Upper lobe of left lung (tissue), 6 donors: ENCODE results near the gene VEGFC. TPM values are rescaled to one million over a fixed set of nuclear protein-coding genes. Genes with fewer than 3 reads are reported as not detected.

ENCODE experiments used
- ATAC-seq, 2 donors: fragments of 200-7000 bp; cut with Tn5 transposase; one replicate each; pipeline ENCODE4 v1.9.1; 2022; ENCODE audit warnings: mild to moderate bottlenecking in 2 of 2, moderate library complexity in 2 of 2; ENCODE audit not compliant: low FRiP score in 2 of 2
- DNase-seq, 2 donors: peaks; one replicate each; pipeline ENCODE4 v3.0.0-alpha.2; 2019 to 2020
- H3K27ac ChIP-seq, 4 donors: fragments of 200-600 bp; sonication (generic); one replicate each; pipeline ENCODE4 v1.5.1; 2016 to 2019
- H3K27me3 ChIP-seq, 4 donors: fragments of 200-600 bp; sonication (generic); one replicate each; pipeline ENCODE4 v1.5.1; 2017 to 2019
- H3K36me3 ChIP-seq, 4 donors: fragments of 200-600 bp; sonication (generic); one replicate each; pipeline ENCODE4 v1.5.1; 2016 to 2019
- H3K4me1 ChIP-seq, 4 donors: fragments of 200-600 bp; sonication (generic); one replicate each; pipeline ENCODE4 v1.5.1; 2018 to 2019
- H3K4me3 ChIP-seq, 4 donors: fragments of 200-600 bp; sonication (generic); one replicate each; pipeline ENCODE4 v1.5.1; 2017 to 2019; ENCODE audit warnings: mild to moderate bottlenecking in 2 of 4, moderate library complexity in 1 of 4
- H3K9me3 ChIP-seq, 4 donors: fragments of 200-600 bp; sonication (generic); one replicate each; pipeline ENCODE4 v1.5.1; 2018 to 2019
- EP300 ChIP-seq, 4 donors: sonication (generic); formaldehyde crosslinking; IDR thresholded peaks; one replicate each; pipeline ENCODE4 v1.5.1; 2017; ENCODE audit warnings: antibody characterized with exemption in 4 of 4, control low read depth in 2 of 4
- POLR2A ChIP-seq, 4 donors: fragments of 450-650 bp; IDR thresholded peaks; one replicate each; pipeline ENCODE4 v1.5.1; 2016 to 2017; ENCODE audit warnings: antibody characterized with exemption in 4 of 4, mild to moderate bottlenecking in 2 of 4
- POLR2AphosphoS5 ChIP-seq, 2 donors: sonication (generic); formaldehyde crosslinking; IDR thresholded peaks; one replicate each; pipeline ENCODE4 v1.5.1; 2017; ENCODE audit warnings: antibody characterized with exemption in 2 of 2
- WGBS, 2 donors: methylation state at CpG; one replicate each; pipeline ENCODE4 v1.1.5; 2017 to 2018; 5-methylcytosine and 5-hydroxymethylcytosine counted together
- total RNA-seq, 6 donors: library from RNA; depleted of rRNA in 4 of 6; stranded (reverse); fragments of >200 nt in 4 of 6; gene quantifications; one replicate each; pipeline versions ENCODE4 v1.1.0 to v1.2.1, GENCODE V29; 2016 to 2021
- TF ChIP-seq, protein P1 (sequence below), 6 experiments: fragments of 450-650 bp in 4 of 6; fragments of 200-600 bp in 2 of 6; sonication (generic) in 2 of 6; IDR thresholded peaks; one replicate each; pipeline ENCODE4 v1.5.1; 2016 to 2019; ENCODE audit warnings: antibody characterized with exemption in 6 of 6
- donor health status: DM: no; HTN: no; CAD: no; lungs with moderate emphysema.
- donor health status: DM: no; HTN: yes; CAD: no; lungs with severe emphysema.

VEGFC gene
- total RNA-seq, 6 donors from 2014 or later: 5.1 to 13.7 (median 7.5) TPM

DNA sequence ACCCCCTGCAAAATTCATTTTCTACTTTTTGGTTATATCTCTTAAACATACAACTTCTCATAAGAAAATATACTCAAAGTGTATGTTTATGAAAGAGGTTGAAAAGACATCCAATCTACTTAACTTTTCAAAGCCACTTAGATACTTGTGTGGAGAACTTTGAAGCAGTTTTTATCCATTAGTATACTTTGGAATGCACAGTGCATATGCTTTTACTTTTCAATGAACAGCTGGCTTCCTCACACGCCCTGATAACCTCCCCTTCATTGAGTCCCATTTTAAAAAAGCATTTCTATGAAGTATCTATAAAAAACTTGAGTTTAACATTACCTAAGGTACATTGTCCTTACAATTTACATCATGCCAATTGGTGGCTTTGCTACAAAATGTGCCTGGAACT lies 73.8 kb downstream of the VEGFC start:
- Histone ChIP-seq H3K36me3 (no peaks in the 10 kb centered on the region), H3K9me3 (peaks cover 0 to 8% (median 0%) of the 10 kb centered on the region in 4 donors), H3K27me3 (no peaks in the 10 kb centered on the region), H3K4me3 (no peak overlapping the region), H3K4me1 (no peaks in the 10 kb centered on the region), H3K27ac (no peak overlapping the region)
- DNase-seq: no peak
- 53 to 56% methylated on average over 1 of the region's 1 CpG for WGBS, 2 donors
- no peak for ATAC-seq
- TF ChIP-seq POLR2A (IDR thresholded peaks at IDR 0.05): no peak
- TF ChIP-seq POLR2AphosphoS5 (IDR thresholded peaks at IDR 0.05): no peak
- TF ChIP-seq EP300 (IDR thresholded peaks at IDR 0.05): no peak
- TF ChIP-seq, protein P1, sequence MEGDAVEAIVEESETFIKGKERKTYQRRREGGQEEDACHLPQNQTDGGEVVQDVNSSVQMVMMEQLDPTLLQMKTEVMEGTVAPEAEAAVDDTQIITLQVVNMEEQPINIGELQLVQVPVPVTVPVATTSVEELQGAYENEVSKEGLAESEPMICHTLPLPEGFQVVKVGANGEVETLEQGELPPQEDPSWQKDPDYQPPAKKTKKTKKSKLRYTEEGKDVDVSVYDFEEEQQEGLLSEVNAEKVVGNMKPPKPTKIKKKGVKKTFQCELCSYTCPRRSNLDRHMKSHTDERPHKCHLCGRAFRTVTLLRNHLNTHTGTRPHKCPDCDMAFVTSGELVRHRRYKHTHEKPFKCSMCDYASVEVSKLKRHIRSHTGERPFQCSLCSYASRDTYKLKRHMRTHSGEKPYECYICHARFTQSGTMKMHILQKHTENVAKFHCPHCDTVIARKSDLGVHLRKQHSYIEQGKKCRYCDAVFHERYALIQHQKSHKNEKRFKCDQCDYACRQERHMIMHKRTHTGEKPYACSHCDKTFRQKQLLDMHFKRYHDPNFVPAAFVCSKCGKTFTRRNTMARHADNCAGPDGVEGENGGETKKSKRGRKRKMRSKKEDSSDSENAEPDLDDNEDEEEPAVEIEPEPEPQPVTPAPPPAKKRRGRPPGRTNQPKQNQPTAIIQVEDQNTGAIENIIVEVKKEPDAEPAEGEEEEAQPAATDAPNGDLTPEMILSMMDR (IDR thresholded peaks at IDR 0.05): no peak

DNA sequence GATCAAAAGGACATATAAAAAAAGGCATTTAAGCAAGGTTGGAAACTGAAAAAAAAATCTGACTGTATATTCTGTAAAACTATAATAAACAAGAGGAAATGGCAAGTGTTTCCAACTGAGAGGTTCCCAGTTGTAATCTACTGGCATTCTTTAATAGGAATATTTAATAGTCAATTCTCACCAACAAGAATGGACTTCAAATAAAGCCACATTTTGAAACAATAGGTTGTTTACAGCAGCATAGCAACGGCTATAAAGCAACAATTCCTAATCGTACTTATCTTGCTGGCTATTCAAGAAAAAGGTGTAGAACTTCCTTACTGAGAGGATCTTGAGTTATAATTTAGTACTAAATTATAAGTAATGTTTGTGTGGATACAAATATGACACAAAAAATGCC lies 75.5 kb downstream of the VEGFC start:
- DNase-seq (no peak), ATAC-seq (no peak)
- Histone ChIP-seq H3K27me3 (no peaks in the 10 kb centered on the region), H3K27ac (no peak overlapping the region), H3K36me3 (no peaks in the 10 kb centered on the region), H3K9me3 (peaks cover 0 to 8% (median 0%) of the 10 kb centered on the region in 4 donors), H3K4me1 (no peaks in the 10 kb centered on the region), H3K4me3 (no peak overlapping the region)
- TF ChIP-seq EP300 (IDR thresholded peaks at IDR 0.05) (no peak), POLR2A (IDR thresholded peaks at IDR 0.05) (no peak), POLR2AphosphoS5 (IDR thresholded peaks at IDR 0.05) (no peak)
- TF ChIP-seq, protein P1 (IDR thresholded peaks at IDR 0.05): no peak
- WGBS, 2 donors: 57 to 68% methylated on average over 2 of the region's 2 CpGs

DNA sequence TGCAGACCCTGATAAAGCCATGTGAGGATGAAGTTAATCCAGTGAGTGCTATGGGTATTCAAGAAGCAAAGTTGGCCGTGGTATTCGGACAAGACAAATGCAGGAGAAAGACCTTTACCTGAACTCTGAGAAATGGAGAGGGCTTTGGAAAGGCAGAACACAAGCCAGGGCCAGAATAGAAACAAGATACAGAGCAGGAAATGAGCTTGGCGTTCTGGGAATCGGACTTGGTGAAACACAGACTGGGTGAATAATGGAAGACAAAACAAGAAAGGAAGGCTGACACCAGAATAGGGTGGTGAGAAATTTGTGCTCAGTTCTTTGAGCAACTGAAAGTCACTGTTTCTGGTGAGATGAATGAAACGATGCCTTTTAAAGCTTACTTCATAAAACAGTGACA lies 83.3 kb downstream of the VEGFC start:
- no peak overlapping the region for H3K4me3 ChIP-seq
- ATAC-seq (no peak), DNase-seq (no peak)
- H3K4me1 ChIP-seq: no peaks in the 10 kb centered on the region
- H3K27ac ChIP-seq: no peak overlapping the region
- TF ChIP-seq EP300 (IDR thresholded peaks at IDR 0.05): no peak
- no peak for TF ChIP-seq POLR2AphosphoS5 (IDR thresholded peaks at IDR 0.05)
- TF ChIP-seq, protein P1 (IDR thresholded peaks at IDR 0.05): no peak
- TF ChIP-seq POLR2A (IDR thresholded peaks at IDR 0.05): no peak
- no peaks in the 10 kb centered on the region for H3K9me3 ChIP-seq
- no peaks in the 10 kb centered on the region for H3K27me3 ChIP-seq
- WGBS, 2 donors: 77% methylated on average over 5 of the region's 5 CpGs
- H3K36me3 ChIP-seq: no peaks in the 10 kb centered on the region

DNA sequence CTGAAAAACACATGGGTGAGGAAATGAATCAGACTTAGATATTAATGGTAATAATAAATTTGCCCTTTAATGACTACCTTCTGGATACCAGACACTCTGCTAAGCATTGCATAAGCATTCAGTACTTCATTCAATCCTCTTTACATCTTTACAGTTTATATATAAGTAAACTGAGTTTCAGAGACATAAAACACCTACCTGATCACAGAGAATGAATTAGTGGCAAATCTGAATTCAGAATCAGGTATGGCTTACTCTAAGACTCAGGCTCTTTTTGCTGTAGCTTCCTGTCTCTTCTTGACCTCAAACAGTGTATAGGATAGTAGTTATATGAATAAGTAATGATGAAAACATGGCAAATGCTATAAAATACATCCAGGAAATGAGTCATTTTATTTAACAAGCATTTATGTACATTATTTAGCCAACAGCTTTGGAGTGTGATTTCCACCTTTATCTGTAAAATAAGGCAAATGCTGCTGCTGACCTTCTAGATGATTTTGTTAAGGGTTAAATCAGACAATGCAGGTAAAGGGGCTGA lies 83.9 kb downstream of the VEGFC start:
- ATAC-seq (no peak), DNase-seq (no peak)
- Histone ChIP-seq H3K4me3 (no peak overlapping the region), H3K4me1 (no peaks in the 10 kb centered on the region), H3K36me3 (no peaks in the 10 kb centered on the region), H3K27me3 (no peaks in the 10 kb centered on the region), H3K27ac (no peak overlapping the region), H3K9me3 (no peaks in the 10 kb centered on the region)
- TF ChIP-seq, protein P1 (IDR thresholded peaks at IDR 0.05): no peak
- TF ChIP-seq EP300 (IDR thresholded peaks at IDR 0.05) (no peak), POLR2AphosphoS5 (IDR thresholded peaks at IDR 0.05) (no peak)

DNA sequence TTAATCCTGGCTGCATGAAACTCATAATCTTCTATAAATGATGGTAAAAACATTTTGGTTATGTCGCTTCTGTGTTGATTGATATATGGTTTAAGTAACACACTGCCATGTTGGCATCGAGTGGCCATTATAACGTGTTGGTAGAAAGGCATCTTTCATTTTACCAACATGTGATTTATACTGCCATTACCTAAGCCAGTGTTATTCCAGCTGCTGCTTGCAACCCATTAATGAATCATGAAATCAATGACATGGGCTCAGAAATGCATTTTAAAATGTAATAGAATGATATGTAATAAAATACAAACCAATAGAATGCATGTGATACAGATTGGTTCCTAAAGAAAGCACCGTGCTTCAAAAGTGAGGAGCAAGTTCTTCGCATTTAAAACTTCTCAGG lies 102.0 kb downstream of the VEGFC start:
- no peaks in the 10 kb centered on the region for H3K9me3 ChIP-seq
- no peak overlapping the region for H3K27ac ChIP-seq
- DNase-seq (no peak), ATAC-seq (no peak)
- no peaks in the 10 kb centered on the region for H3K27me3 ChIP-seq
- no peaks in the 10 kb centered on the region for H3K36me3 ChIP-seq
- no peak for TF ChIP-seq POLR2AphosphoS5 (IDR thresholded peaks at IDR 0.05)
- TF ChIP-seq EP300 (IDR thresholded peaks at IDR 0.05): no peak
- TF ChIP-seq POLR2A (IDR thresholded peaks at IDR 0.05): no peak
- TF ChIP-seq, protein P1 (IDR thresholded peaks at IDR 0.05): no peak
- no peaks in the 10 kb centered on the region for H3K4me1 ChIP-seq
- no peak overlapping the region for H3K4me3 ChIP-seq
- 88 to 95% methylated on average over 5 of the region's 5 CpGs for WGBS, 2 donors
